Measurements from ENCODE around the gene TMEM255B. TPM values are rescaled to one million over a fixed set of nuclear protein-coding genes. Genes with fewer than 3 reads are reported as not detected.

Gene TMEM255B
- polyA plus RNA-seq, 1 donor (not counting 4 experiments of a cell fraction or from before 2014, with no cell fraction given): 7.6 TPM

GRCh38 chr13:113730831-113731191 lies 28.2 kb upstream of the TMEM255B start:
- H3K4me1 ChIP-seq (ENCODE audit: control insufficient read depth, extremely low read depth, insufficient read depth, low read length): peaks cover 4% of the 10 kb centered on the region
- no peak overlapping the region for H3K4me3 ChIP-seq (ENCODE audit: control insufficient read depth in 2 of 3, extremely low read depth in 1 of 3, insufficient read depth in 2 of 3, low read depth in 1 of 3, low read length in 3 of 3)
- dilution Hi-C loops (cut with MboI; ENCODE audit: extremely low pct_ligation_motif_present, low sequenced_read_pairs): no loop called here
- H3K36me3 ChIP-seq (ENCODE audit: control insufficient read depth in 2 of 2, extremely low read depth in 1 of 2, insufficient read depth in 2 of 2, low read length in 2 of 2): no peaks in the 10 kb centered on the region
- no peaks in the 10 kb centered on the region for H4K20me1 ChIP-seq (ENCODE audit: control insufficient read depth, extremely low read depth, insufficient read depth, low read length)
- no peak overlapping the region for H2AFZ ChIP-seq (ENCODE audit: control insufficient read depth, low read length)
- no peak overlapping the region for H3K4me2 ChIP-seq (ENCODE audit: control insufficient read depth, extremely low read depth, insufficient read depth, low read depth, low read length)
- peaks cover 30% of the 10 kb centered on the region for H3K27me3 ChIP-seq (ENCODE audit: control insufficient read depth, extremely low read depth, insufficient read depth, low read length)
- H3K9me3 ChIP-seq (ENCODE audit: control insufficient read depth, low read depth, low read length): peaks cover 16% of the 10 kb centered on the region
- no peaks in the 10 kb centered on the region for H3K9me1 ChIP-seq (ENCODE audit: control insufficient read depth, extremely low read depth, insufficient read depth, low read length)
- no peak for TF ChIP-seq CTCF (optimal IDR thresholded peaks at IDR 0.05 in 1 of 3, IDR thresholded peaks at IDR 0.05 in 1 of 3, conservative IDR thresholded peaks at IDR 0.05 in 1 of 3; ENCODE audit: extremely low read depth in 1 of 3, insufficient read depth in 2 of 3, low read length in 3 of 3)
- no peak for TF ChIP-seq EZH2 (IDR thresholded peaks at IDR 0.05; ENCODE audit: low read length)
- no peaks in the 10 kb centered on the region for H3K79me2 ChIP-seq (ENCODE audit: control insufficient read depth, insufficient read depth, low read length)
- no peak overlapping the region for H3K27ac ChIP-seq (ENCODE audit: control insufficient read depth, insufficient read depth, low read length)
- no peak overlapping the region for H3K9ac ChIP-seq (ENCODE audit: control insufficient read depth, extremely low read depth, insufficient read depth, low read length)
- no peak for DNase-seq (ENCODE audit: low read depth, low spot score)
- no peak for FAIRE-seq

GRCh38 chr13:113731192-113732175 lies 27.5 kb upstream of the TMEM255B start:
- no peak overlapping the region for H3K4me3 ChIP-seq (ENCODE audit: control insufficient read depth in 2 of 3, extremely low read depth in 1 of 3, insufficient read depth in 2 of 3, low read depth in 1 of 3, low read length in 3 of 3)
- H3K9me1 ChIP-seq (ENCODE audit: control insufficient read depth, extremely low read depth, insufficient read depth, low read length): no peaks in the 10 kb centered on the region
- peaks cover 4% of the 10 kb centered on the region for H3K4me1 ChIP-seq (ENCODE audit: control insufficient read depth, extremely low read depth, insufficient read depth, low read length)
- TF ChIP-seq EZH2 (IDR thresholded peaks at IDR 0.05; ENCODE audit: low read length): no peak
- no peak for TF ChIP-seq CTCF (optimal IDR thresholded peaks at IDR 0.05 in 1 of 3, IDR thresholded peaks at IDR 0.05 in 1 of 3, conservative IDR thresholded peaks at IDR 0.05 in 1 of 3; ENCODE audit: extremely low read depth in 1 of 3, insufficient read depth in 2 of 3, low read length in 3 of 3)
- no peaks in the 10 kb centered on the region for H3K79me2 ChIP-seq (ENCODE audit: control insufficient read depth, insufficient read depth, low read length)
- peaks cover 15% of the 10 kb centered on the region for H3K9me3 ChIP-seq (ENCODE audit: control insufficient read depth, low read depth, low read length)
- no peak overlapping the region for H3K4me2 ChIP-seq (ENCODE audit: control insufficient read depth, extremely low read depth, insufficient read depth, low read depth, low read length)
- H3K27me3 ChIP-seq (ENCODE audit: control insufficient read depth, extremely low read depth, insufficient read depth, low read length): peaks cover 30% of the 10 kb centered on the region
- dilution Hi-C loops (cut with MboI; ENCODE audit: extremely low pct_ligation_motif_present, low sequenced_read_pairs): no loop called here
- H4K20me1 ChIP-seq (ENCODE audit: control insufficient read depth, extremely low read depth, insufficient read depth, low read length): no peaks in the 10 kb centered on the region
- no peak overlapping the region for H3K27ac ChIP-seq (ENCODE audit: control insufficient read depth, insufficient read depth, low read length)
- no peak overlapping the region for H3K9ac ChIP-seq (ENCODE audit: control insufficient read depth, extremely low read depth, insufficient read depth, low read length)
- no peaks in the 10 kb centered on the region for H3K36me3 ChIP-seq (ENCODE audit: control insufficient read depth in 2 of 2, extremely low read depth in 1 of 2, insufficient read depth in 2 of 2, low read length in 2 of 2)
- no peak overlapping the region for H2AFZ ChIP-seq (ENCODE audit: control insufficient read depth, low read length)
- FAIRE-seq: no peak
- DNase-seq (ENCODE audit: low read depth, low spot score): no peak
